Spinal cord (tissue), 10 donors: Measurements from ENCODE around the gene IRF1. TPM values are rescaled to one million over a fixed set of nuclear protein-coding genes. Genes with fewer than 3 reads are reported as not detected.
"Not testable (repeated sequence)": the region's sequence is repeated elsewhere in the genome, so short reads cannot be mapped to it uniquely, and the experiment has no call there.

Experiments
- DNase-seq, 6 donors: peaks; one replicate each; pipeline versions ENCODE4 v3.0.0 to v3.0.0-alpha.2; 2013 to 2015; ENCODE audit warnings: low spot score in 6 of 6, low read depth in 4 of 6
- H3K27ac ChIP-seq: one replicate; pipeline ENCODE4 v1.5.1; 2013; ENCODE audit warnings: low read depth, low read length, control low read depth
- H3K27me3 ChIP-seq: one replicate; pipeline ENCODE4 v1.6.1; 2013; ENCODE audit warnings: low read length; ENCODE audit not compliant: control insufficient read depth, insufficient read depth
- H3K36me3 ChIP-seq: one replicate; pipeline ENCODE4 v1.6.1; 2013; ENCODE audit warnings: low read length; ENCODE audit not compliant: control insufficient read depth, insufficient read depth
- H3K4me1 ChIP-seq: one replicate; pipeline ENCODE4 v1.6.1; 2013; ENCODE audit warnings: low read length; ENCODE audit not compliant: control insufficient read depth, insufficient read depth
- H3K4me3 ChIP-seq: one replicate; pipeline ENCODE4 v1.5.1; 2013; ENCODE audit warnings: low read depth, low read length, control low read depth
- H3K9me3 ChIP-seq: one replicate; pipeline ENCODE4 v1.6.1; 2013; ENCODE audit warnings: low read length; ENCODE audit not compliant: control insufficient read depth, insufficient read depth
- WGBS: methylation state at CpG from one replicate; pipeline ENCODE4 v1.1.5; 2013; ENCODE audit warnings: missing lambda C conversion rate; ENCODE audit not compliant: insufficient coverage; 5-methylcytosine and 5-hydroxymethylcytosine counted together
- polyA plus RNA-seq, 2 donors: library from polyadenylated mRNA; unstranded; fragments of 120-200 nt; gene quantifications; one replicate each; pipeline ENCODE4 v1.2.1, GENCODE V29; 2013; ENCODE audit not compliant: insufficient read length in 2 of 2
- total RNA-seq, 2 donors: library from RNA; depleted of rRNA in 1 of 2; stranded (reverse); fragments of 120-200 nt in 1 of 2; fragments of >200 nt in 1 of 2; gene quantifications; one replicate each; pipeline versions ENCODE4 v1.2.3 to v1.2.4, GENCODE V29; 2013 to 2014
- donor health status: healthy.

IRF1 gene
- total and polyA plus RNA-seq, 4 donors, result 5.8 to 8.5 (median 7.4) TPM

- WGBS, result 83% methylated on average over 6 of the region's 10 CpGs
Measured at GRCh38 chr5:132489051-132489770, 1.4 kb downstream of the IRF1 start.

GRCh38 chr5:132488590-132488989 is 2.0 kb downstream of the IRF1 start:
- Histone ChIP-seq H3K9me3 (no peaks in the 10 kb centered on the region), H3K27me3 (peaks cover 10% of the 10 kb centered on the region), H3K36me3 (peaks cover 37% of the 10 kb centered on the region), H3K4me1 (peaks cover 23% of the 10 kb centered on the region), H3K27ac (no peak overlapping the region), H3K4me3 (no peak overlapping the region)
- 88% methylated on average over 1 of the region's 2 CpGs for WGBS
- DNase-seq, result no peak

More at GRCh38 chr5:132489051-132489770, 1.4 kb downstream of the IRF1 start:
- Histone ChIP-seq H3K9me3 (no peaks in the 10 kb centered on the region), H3K36me3 (peaks cover 31% of the 10 kb centered on the region), H3K4me3 (peak overlapping the region; percentile 74), H3K27me3 (peaks cover 10% of the 10 kb centered on the region), H3K4me1 (peaks cover 23% of the 10 kb centered on the region), H3K27ac (peak overlapping the region; percentile 25)
- no peak for DNase-seq

GRCh38 chr5:132487841-132488555 is 2.6 kb downstream of the IRF1 start:
- WGBS, result 96% methylated on average over 2 of the region's 3 CpGs
- Histone ChIP-seq H3K9me3 (no peaks in the 10 kb centered on the region), H3K27me3 (peaks cover 10% of the 10 kb centered on the region), H3K27ac (no peak overlapping the region), H3K36me3 (peaks cover 42% of the 10 kb centered on the region), H3K4me1 (peaks cover 23% of the 10 kb centered on the region), H3K4me3 (no peak overlapping the region)
- no peak for DNase-seq

- H3K36me3 ChIP-seq, result peaks cover 43% of the 10 kb centered on the region
- WGBS, result 89% methylated on average over 3 of the region's 4 CpGs
- no peak overlapping the region for H3K27ac ChIP-seq
- H3K27me3 ChIP-seq, result peaks cover 8% of the 10 kb centered on the region
- no peaks in the 10 kb centered on the region for H3K9me3 ChIP-seq
- no peak for DNase-seq
- peaks cover 23% of the 10 kb centered on the region for H3K4me1 ChIP-seq
- no peak overlapping the region for H3K4me3 ChIP-seq
Measured at GRCh38 chr5:132487095-132487428, 3.5 kb downstream of the IRF1 start.

- Histone ChIP-seq H3K27ac (no peak overlapping the region), H3K4me1 (peaks cover 18% of the 10 kb centered on the region), H3K36me3 (peaks cover 43% of the 10 kb centered on the region), H3K9me3 (no peaks in the 10 kb centered on the region), H3K27me3 (peaks cover 3% of the 10 kb centered on the region), H3K4me3 (no peak overlapping the region)
- WGBS, result 98% methylated on average over 14 of the region's 14 CpGs
- DNase-seq, result no peak
Measured at GRCh38 chr5:132486318-132487094, 4.1 kb downstream of the IRF1 start.

- Histone ChIP-seq H3K27me3 (no peaks in the 10 kb centered on the region), H3K4me3 (no peak overlapping the region), H3K9me3 (no peaks in the 10 kb centered on the region), H3K36me3 (peaks cover 43% of the 10 kb centered on the region), H3K4me1 (peaks cover 11% of the 10 kb centered on the region), H3K27ac (no peak overlapping the region)
- 93% methylated on average over 6 of the region's 6 CpGs for WGBS
- DNase-seq, result no peak
Measured at GRCh38 chr5:132485641-132486317, 4.8 kb downstream of the IRF1 start.

GRCh38 chr5:132484876-132485640 is 5.5 kb downstream of the IRF1 start:
- H3K4me3 ChIP-seq, H3K9me3 ChIP-seq, DNase-seq, H3K27me3 ChIP-seq, H3K27ac ChIP-seq: not testable (repeated sequence)
- peaks cover 11% of the 10 kb centered on the region for H3K4me1 ChIP-seq
- peaks cover 43% of the 10 kb centered on the region for H3K36me3 ChIP-seq
- WGBS, result 93% methylated on average over 10 of the region's 12 CpGs

- H3K4me3 ChIP-seq, result no peak overlapping the region
- H3K4me1 ChIP-seq, result peaks cover 4% of the 10 kb centered on the region
- H3K27ac ChIP-seq, result no peak overlapping the region
- whole genome bisulfite sequencing, result 94% methylated on average over 2 of the region's 3 CpGs
- H3K9me3 ChIP-seq, result no peaks in the 10 kb centered on the region
- peaks cover 43% of the 10 kb centered on the region for H3K36me3 ChIP-seq
- no peak for DNase-seq
- H3K27me3 ChIP-seq, result no peaks in the 10 kb centered on the region
Measured at GRCh38 chr5:132484391-132484725, 6.2 kb downstream of the IRF1 start.
